Esophagus squamous epithelium (tissue), 4 donors: ENCODE measurements around the gene SIGLEC15.
"Not testable (repeated sequence)": the region's sequence is repeated elsewhere in the genome, so short reads cannot be mapped to it uniquely, and the experiment has no call there.

Experiments
- CTCF ChIP-seq, 6 experiments: fragments of 450-650 bp in 4 of 6; fragments of 200-600 bp in 2 of 6; sonication (generic) in 2 of 6; IDR thresholded peaks; one replicate each; pipeline ENCODE4 v1.5.1; 2016 to 2019; ENCODE audit warnings: antibody characterized with exemption in 6 of 6, mild to moderate bottlenecking in 4 of 6, moderate library complexity in 4 of 6
- POLR2A ChIP-seq, 4 donors: fragments of 450-650 bp; IDR thresholded peaks; one replicate each; pipeline ENCODE4 v1.6.1; 2017; ENCODE audit warnings: antibody characterized with exemption in 4 of 4, mild to moderate bottlenecking in 4 of 4, moderate library complexity in 3 of 4

GRCh38 chr18:45807144-45807543 lies 18.3 kb upstream of the SIGLEC15 start:
- TF ChIP-seq CTCF (IDR thresholded peaks at IDR 0.05): peak in 1 of 6 experiments; percentile 19
- TF ChIP-seq POLR2A (IDR thresholded peaks at IDR 0.05): not testable (repeated sequence)
